Measurements from ENCODE around the gene HIF1A. TPM values are rescaled to one million over a fixed set of nuclear protein-coding genes. Genes with fewer than 3 reads are reported as not detected.

Gene HIF1A
- total RNA-seq, 2 experiments from 2014 or later = 398 to 417 TPM

- Mint-ChIP-seq H3K4me3 (no peak overlapping the region), H3K27me3 (ENCODE audit: low read depth) (no peaks in the 10 kb centered on the region), H3K36me3 (ENCODE audit: low read depth) (peaks cover 1% of the 10 kb centered on the region), H3K27ac (peak overlapping the region; percentile 98), H3K4me1 (ENCODE audit: low read depth) (peaks cover 71% of the 10 kb centered on the region), H3K9me3 (no peaks in the 10 kb centered on the region)
- CTCF ChIA-PET = interaction anchor here (0.6 to 1.7 kb wide), 3 partner anchors 11 to 43 kb away, joined by 3 to 6 read pairs (median 5); no protein-coding TSS in a partner anchor
- intact Hi-C loops (cut with micrococcal nuclease) = no loop called here
- no peak for DNase-seq
Observed at GRCh38 chr14:61659582-61659981, 35.7 kb upstream of the HIF1A start.

DNA sequence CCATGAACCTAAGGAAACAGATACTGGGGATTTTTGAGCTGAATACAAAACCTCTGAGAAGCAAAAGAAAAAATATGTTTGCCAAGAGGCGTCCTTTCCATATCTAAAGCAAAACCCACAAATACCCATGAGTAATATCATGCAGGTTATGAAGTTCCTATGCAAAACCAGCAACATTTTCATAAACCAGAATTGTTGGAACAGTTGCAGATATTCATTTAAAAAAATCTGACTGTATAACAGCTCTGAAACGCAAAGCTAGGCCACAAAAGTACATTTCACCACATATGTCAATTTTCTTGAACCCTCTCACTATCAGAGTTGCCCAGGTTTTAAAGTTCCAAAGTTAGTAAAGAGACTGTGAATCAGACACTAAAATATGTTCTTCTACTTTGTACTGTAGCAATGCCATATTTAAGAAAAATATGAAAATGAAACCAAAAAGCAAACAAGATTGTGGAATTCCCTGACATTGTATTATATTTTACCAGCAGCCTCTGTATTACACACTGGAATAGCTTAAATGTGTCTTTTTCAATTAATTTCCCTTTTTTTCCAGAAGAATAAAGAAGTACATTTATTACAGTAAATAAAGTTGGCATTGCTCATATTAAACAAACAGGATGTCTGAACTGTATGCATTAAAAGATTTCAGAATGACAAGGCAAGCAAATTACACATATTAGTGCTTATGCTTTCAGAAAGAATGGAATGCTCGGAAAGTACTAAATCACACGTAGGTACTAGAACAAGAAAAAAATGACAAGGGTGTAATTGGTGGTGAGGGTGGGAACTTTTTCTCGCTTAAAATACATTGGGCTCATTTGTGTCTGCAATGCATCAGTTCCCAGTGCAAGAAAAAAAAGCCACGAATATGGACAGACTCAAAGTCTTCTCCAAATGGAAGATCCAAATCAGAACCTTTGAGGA is 33.6 kb upstream of the HIF1A start:
- Mint-ChIP-seq H3K27ac (peak overlapping the region; percentile 98), H3K27me3 (ENCODE audit: low read depth) (no peaks in the 10 kb centered on the region), H3K4me1 (ENCODE audit: low read depth) (peaks cover 72% of the 10 kb centered on the region), H3K4me3 (peak overlapping the region; percentile 63), H3K36me3 (ENCODE audit: low read depth) (peaks cover 1% of the 10 kb centered on the region), H3K9me3 (no peaks in the 10 kb centered on the region)
- CTCF ChIA-PET = interaction anchor here (0.9 to 1.6 kb wide), 5 partner anchors 33 to 186 kb away, joined by 3 to 7 read pairs (median 4); partner anchors contain the start of gene HIF1A
- peak; percentile 39 for DNase-seq
- intact Hi-C loops (cut with micrococcal nuclease) = loop anchor here (1.0 to 10.0 kb wide), 22 partner anchors 10 to 484 kb away; partner anchors contain the start of gene HIF1A

- H3K27ac Mint-ChIP-seq = peak overlapping the region; percentile 98
- H3K27me3 Mint-ChIP-seq (ENCODE audit: low read depth) = no peaks in the 10 kb centered on the region
- H3K36me3 Mint-ChIP-seq (ENCODE audit: low read depth) = no peaks in the 10 kb centered on the region
- CTCF ChIA-PET = interaction anchor here (0.6 to 1.6 kb wide), 5 partner anchors 32 to 189 kb away, joined by 3 to 7 read pairs (median 4); partner anchors contain the start of gene HIF1A
- intact Hi-C loops (cut with micrococcal nuclease) = loop anchor here (1.0 to 10.0 kb wide), 22 partner anchors 9 to 485 kb away; partner anchors contain the start of gene HIF1A
- no peaks in the 10 kb centered on the region for H3K9me3 Mint-ChIP-seq
- H3K4me3 Mint-ChIP-seq = peak overlapping the region; percentile 63
- peak; percentile 79 for DNase-seq
- peaks cover 69% of the 10 kb centered on the region for H3K4me1 Mint-ChIP-seq (ENCODE audit: low read depth)
Observed at GRCh38 chr14:61662437-61663311, 32.6 kb upstream of the HIF1A start.

DNA sequence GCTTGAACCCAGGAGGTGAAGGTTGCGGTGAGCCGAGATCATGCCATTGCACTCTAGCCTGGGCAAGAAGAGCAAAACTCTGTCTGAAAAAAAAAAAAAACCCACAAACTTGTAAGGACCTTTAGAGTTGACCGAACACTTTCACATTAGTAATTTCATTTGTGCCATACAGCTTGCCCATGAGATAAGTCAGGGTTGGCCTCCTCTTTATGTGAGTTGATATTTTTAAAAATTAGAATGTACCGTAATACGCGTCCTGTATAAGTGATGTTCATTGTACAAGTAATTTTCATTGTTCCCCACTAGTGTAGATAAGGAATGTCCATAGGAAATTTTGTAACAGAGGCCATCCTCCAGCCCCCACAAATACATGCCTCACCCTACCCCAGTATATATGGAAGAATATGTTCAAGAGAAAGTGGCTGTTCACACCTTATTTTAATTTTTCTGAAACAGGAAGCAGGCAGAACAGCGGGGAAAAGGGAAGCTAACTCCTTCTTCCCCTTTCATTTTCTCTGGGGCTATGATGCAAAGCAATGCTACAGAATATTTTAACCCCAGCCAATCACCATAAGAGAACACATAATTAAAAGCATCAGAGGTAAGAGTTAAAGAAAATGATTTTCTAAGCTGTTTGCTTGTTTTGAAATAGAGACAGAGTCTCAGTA is 31.9 kb upstream of the HIF1A start:
- Mint-ChIP-seq H3K9me3 (no peaks in the 10 kb centered on the region), H3K36me3 (ENCODE audit: low read depth) (no peaks in the 10 kb centered on the region), H3K27ac (peak overlapping the region; percentile 98), H3K4me3 (peak overlapping the region; percentile 51), H3K4me1 (ENCODE audit: low read depth) (peaks cover 69% of the 10 kb centered on the region), H3K27me3 (ENCODE audit: low read depth) (no peaks in the 10 kb centered on the region)
- DNase-seq = no peak
- intact Hi-C loops (cut with micrococcal nuclease) = loop anchor here (2.0 to 10.0 kb wide), 5 partner anchors 65 to 486 kb away; no protein-coding TSS in a partner anchor
- CTCF ChIA-PET = interaction anchor here (0.6 to 1.6 kb wide), 6 partner anchors 12 to 190 kb away, joined by 3 to 7 read pairs (median 4); no protein-coding TSS in a partner anchor

DNA sequence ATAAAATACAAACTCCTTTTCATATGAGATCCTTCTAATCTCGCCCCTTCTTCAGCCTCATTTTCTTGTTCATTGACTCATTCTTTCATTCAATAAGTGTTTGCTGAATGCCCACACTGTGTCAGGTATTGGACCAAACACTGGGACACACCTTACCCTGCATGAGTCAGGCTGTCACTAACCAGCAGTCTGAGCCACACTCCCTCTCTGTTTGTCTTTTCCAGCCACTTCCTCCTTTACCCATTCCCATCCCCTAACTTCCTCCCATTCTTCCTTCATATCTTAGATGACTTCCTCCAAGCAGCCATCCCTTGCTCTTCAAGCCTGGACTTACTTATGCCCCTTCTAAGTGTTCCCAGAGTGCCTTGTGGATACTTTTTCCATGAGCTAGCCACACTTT is 27.0 kb upstream of the HIF1A start:
- H3K27ac Mint-ChIP-seq = no peak overlapping the region
- no peaks in the 10 kb centered on the region for H3K36me3 Mint-ChIP-seq (ENCODE audit: low read depth)
- no peak overlapping the region for H3K4me3 Mint-ChIP-seq
- peaks cover 45% of the 10 kb centered on the region for H3K4me1 Mint-ChIP-seq (ENCODE audit: low read depth)
- peak; percentile 63 for DNase-seq
- no peaks in the 10 kb centered on the region for H3K27me3 Mint-ChIP-seq (ENCODE audit: low read depth)
- CTCF ChIA-PET = interaction anchor here (0.8 to 1.8 kb wide), 2 partner anchors 193 to 198 kb away, joined by 3 read pairs; no protein-coding TSS in a partner anchor
- intact Hi-C loops (cut with micrococcal nuclease) = loop anchor here (10.0 kb wide), 1 partner anchor 337 kb away; no protein-coding TSS in a partner anchor
- H3K9me3 Mint-ChIP-seq = no peaks in the 10 kb centered on the region

- DNase-seq = no peak
- Mint-ChIP-seq H3K36me3 (ENCODE audit: low read depth) (no peaks in the 10 kb centered on the region), H3K27me3 (ENCODE audit: low read depth) (no peaks in the 10 kb centered on the region), H3K27ac (no peak overlapping the region), H3K9me3 (no peaks in the 10 kb centered on the region), H3K4me1 (ENCODE audit: low read depth) (peaks cover 30% of the 10 kb centered on the region), H3K4me3 (no peak overlapping the region)
- intact Hi-C loops (cut with micrococcal nuclease) = loop anchor here (2.0 kb wide), 2 partner anchors 56 to 168 kb away; no protein-coding TSS in a partner anchor
- CTCF ChIA-PET = interaction anchor here (1.0 to 1.1 kb wide), 2 partner anchors 194 to 195 kb away, joined by 3 to 4 read pairs; no protein-coding TSS in a partner anchor
Observed at GRCh38 chr14:61670576-61670975, 24.7 kb upstream of the HIF1A start.

DNA sequence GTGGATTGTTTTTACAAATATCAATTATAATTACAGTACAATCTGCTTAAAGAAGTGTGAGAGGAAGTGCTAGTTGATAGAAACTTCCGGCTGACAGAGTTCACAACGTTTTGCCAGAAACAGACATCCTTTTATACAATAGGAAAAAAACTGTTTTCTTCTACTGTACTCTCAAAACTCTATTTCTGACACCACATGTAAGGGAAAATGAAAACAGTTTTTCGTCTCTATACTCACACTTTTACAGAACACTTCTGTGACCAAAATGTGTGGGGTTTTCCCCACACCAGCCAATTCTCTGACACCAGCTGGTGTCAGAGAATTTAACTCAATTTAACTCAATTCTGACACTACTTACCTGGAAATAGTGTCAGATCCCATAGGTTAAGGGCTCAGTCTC is 24.2 kb upstream of the HIF1A start:
- Mint-ChIP-seq H3K36me3 (ENCODE audit: low read depth) (no peaks in the 10 kb centered on the region), H3K9me3 (no peaks in the 10 kb centered on the region), H3K4me3 (peak overlapping the region; percentile 35), H3K27ac (no peak overlapping the region), H3K4me1 (ENCODE audit: low read depth) (peaks cover 25% of the 10 kb centered on the region), H3K27me3 (ENCODE audit: low read depth) (no peaks in the 10 kb centered on the region)
- peak; percentile 69 for DNase-seq
- CTCF ChIA-PET = interaction anchor here (1.0 to 1.1 kb wide), 2 partner anchors 194 to 196 kb away, joined by 3 to 4 read pairs; no protein-coding TSS in a partner anchor
- intact Hi-C loops (cut with micrococcal nuclease) = loop anchor here (1.0 to 2.0 kb wide), 8 partner anchors 9 to 194 kb away; partner anchors contain the start of genes HIF1A and SNAPC1

- Mint-ChIP-seq H3K4me3 (no peak overlapping the region), H3K4me1 (ENCODE audit: low read depth) (peaks cover 23% of the 10 kb centered on the region), H3K9me3 (no peaks in the 10 kb centered on the region), H3K27ac (no peak overlapping the region), H3K36me3 (ENCODE audit: low read depth) (no peaks in the 10 kb centered on the region), H3K27me3 (ENCODE audit: low read depth) (no peaks in the 10 kb centered on the region)
- no peak for DNase-seq
- intact Hi-C loops (cut with micrococcal nuclease) = no loop called here
- CTCF ChIA-PET = interaction anchor here (0.6 to 1.3 kb wide), 2 partner anchors 212 to 1800 kb away, joined by 3 to 4 read pairs; no protein-coding TSS in a partner anchor
Observed at GRCh38 chr14:61672796-61673195, 22.5 kb upstream of the HIF1A start.

GRCh38 chr14:61673305-61673704 is 22.0 kb upstream of the HIF1A start:
- no peaks in the 10 kb centered on the region for H3K27me3 Mint-ChIP-seq (ENCODE audit: low read depth)
- no peaks in the 10 kb centered on the region for H3K9me3 Mint-ChIP-seq
- no peak overlapping the region for H3K27ac Mint-ChIP-seq
- no peaks in the 10 kb centered on the region for H3K36me3 Mint-ChIP-seq (ENCODE audit: low read depth)
- intact Hi-C loops (cut with micrococcal nuclease) = no loop called here
- peaks cover 23% of the 10 kb centered on the region for H3K4me1 Mint-ChIP-seq (ENCODE audit: low read depth)
- DNase-seq = no peak
- H3K4me3 Mint-ChIP-seq = no peak overlapping the region
- CTCF ChIA-PET = interaction anchor here (0.6 kb wide), 1 partner anchor 154 kb away, joined by 6 read pairs; no protein-coding TSS in a partner anchor

- CTCF ChIA-PET = interaction anchor here (0.6 to 1.0 kb wide), 4 partner anchors 12 to 200 kb away, joined by 3 read pairs; no protein-coding TSS in a partner anchor
- peaks cover 28% of the 10 kb centered on the region for H3K4me1 Mint-ChIP-seq (ENCODE audit: low read depth)
- intact Hi-C loops (cut with micrococcal nuclease) = no loop called here
- no peaks in the 10 kb centered on the region for H3K36me3 Mint-ChIP-seq (ENCODE audit: low read depth)
- no peak for DNase-seq
- no peaks in the 10 kb centered on the region for H3K27me3 Mint-ChIP-seq (ENCODE audit: low read depth)
- no peak overlapping the region for H3K4me3 Mint-ChIP-seq
- no peaks in the 10 kb centered on the region for H3K9me3 Mint-ChIP-seq
- no peak overlapping the region for H3K27ac Mint-ChIP-seq
Observed at GRCh38 chr14:61675291-61675690, 20.0 kb upstream of the HIF1A start.

- CTCF ChIA-PET = no interaction called here
- H3K9me3 Mint-ChIP-seq = no peaks in the 10 kb centered on the region
- peaks cover 21% of the 10 kb centered on the region for H3K4me1 Mint-ChIP-seq (ENCODE audit: low read depth)
- intact Hi-C loops (cut with micrococcal nuclease) = no loop called here
- H3K27me3 Mint-ChIP-seq (ENCODE audit: low read depth) = no peaks in the 10 kb centered on the region
- H3K36me3 Mint-ChIP-seq (ENCODE audit: low read depth) = no peaks in the 10 kb centered on the region
- no peak overlapping the region for H3K4me3 Mint-ChIP-seq
- no peak overlapping the region for H3K27ac Mint-ChIP-seq
- DNase-seq = no peak
Observed at GRCh38 chr14:61677479-61677878, 17.8 kb upstream of the HIF1A start.

All from activated naive CD4-positive, alpha-beta T cell treated with anti-CD3 and anti-CD28 coated beads for 36 hours (primary cell).